Nephron (organoid): Measurements from ENCODE around the gene STMN1.

ENCODE experiments used
- H3K27ac Mint-ChIP-seq, 3 experiments: 2 replicates each; pipeline ENCODE4 v1.8.0; 2020; ENCODE audit warnings: mixed read lengths in 3 of 3, mild to moderate bottlenecking in 2 of 3, moderate library complexity in 1 of 3
- H3K27me3 Mint-ChIP-seq: 2 replicates; pipeline ENCODE4 v1.8.0; 2021; ENCODE audit warnings: low read depth, mild to moderate bottlenecking, moderate library complexity, mixed read lengths
- H3K36me3 Mint-ChIP-seq: 2 replicates; pipeline ENCODE4 v1.8.0; 2020; ENCODE audit warnings: low read depth, mixed read lengths
- H3K4me1 Mint-ChIP-seq: 2 replicates; pipeline ENCODE4 v1.8.0; 2020; ENCODE audit warnings: mixed read lengths
- H3K4me3 Mint-ChIP-seq, 3 experiments: 2 replicates each; pipeline ENCODE4 v1.8.0; 2020; ENCODE audit warnings: mild to moderate bottlenecking in 3 of 3, mixed read lengths in 3 of 3, moderate library complexity in 2 of 3
- H3K9me3 Mint-ChIP-seq: 2 replicates; pipeline ENCODE4 v1.8.0; 2020; ENCODE audit warnings: mixed read lengths
- TF ChIP-seq, protein P1 (sequence below), 3 experiments: fragments of 200-600 bp; sonication (generic); IDR thresholded peaks; one replicate each; pipeline ENCODE4 v1.5.0; 2021; ENCODE audit warnings: antibody characterized with exemption in 3 of 3; ENCODE audit not compliant: unreplicated experiment in 3 of 3

STMN1 gene

GRCh38 chr1:25932321-25932720, 26.1 kb upstream of the STMN1 start:
- H3K4me1 Mint-ChIP-seq, result peaks cover 35% of the 10 kb centered on the region
- H3K4me3 Mint-ChIP-seq, result no peak overlapping the region
- no peak overlapping the region for H3K27ac Mint-ChIP-seq
- no peaks in the 10 kb centered on the region for H3K36me3 Mint-ChIP-seq
- no peaks in the 10 kb centered on the region for H3K9me3 Mint-ChIP-seq
- H3K27me3 Mint-ChIP-seq, result peaks cover 44% of the 10 kb centered on the region
- TF ChIP-seq, protein P1, sequence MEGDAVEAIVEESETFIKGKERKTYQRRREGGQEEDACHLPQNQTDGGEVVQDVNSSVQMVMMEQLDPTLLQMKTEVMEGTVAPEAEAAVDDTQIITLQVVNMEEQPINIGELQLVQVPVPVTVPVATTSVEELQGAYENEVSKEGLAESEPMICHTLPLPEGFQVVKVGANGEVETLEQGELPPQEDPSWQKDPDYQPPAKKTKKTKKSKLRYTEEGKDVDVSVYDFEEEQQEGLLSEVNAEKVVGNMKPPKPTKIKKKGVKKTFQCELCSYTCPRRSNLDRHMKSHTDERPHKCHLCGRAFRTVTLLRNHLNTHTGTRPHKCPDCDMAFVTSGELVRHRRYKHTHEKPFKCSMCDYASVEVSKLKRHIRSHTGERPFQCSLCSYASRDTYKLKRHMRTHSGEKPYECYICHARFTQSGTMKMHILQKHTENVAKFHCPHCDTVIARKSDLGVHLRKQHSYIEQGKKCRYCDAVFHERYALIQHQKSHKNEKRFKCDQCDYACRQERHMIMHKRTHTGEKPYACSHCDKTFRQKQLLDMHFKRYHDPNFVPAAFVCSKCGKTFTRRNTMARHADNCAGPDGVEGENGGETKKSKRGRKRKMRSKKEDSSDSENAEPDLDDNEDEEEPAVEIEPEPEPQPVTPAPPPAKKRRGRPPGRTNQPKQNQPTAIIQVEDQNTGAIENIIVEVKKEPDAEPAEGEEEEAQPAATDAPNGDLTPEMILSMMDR (IDR thresholded peaks at IDR 0.05; ENCODE audit: unreplicated experiment in 3 of 3), result no peak

DNA sequence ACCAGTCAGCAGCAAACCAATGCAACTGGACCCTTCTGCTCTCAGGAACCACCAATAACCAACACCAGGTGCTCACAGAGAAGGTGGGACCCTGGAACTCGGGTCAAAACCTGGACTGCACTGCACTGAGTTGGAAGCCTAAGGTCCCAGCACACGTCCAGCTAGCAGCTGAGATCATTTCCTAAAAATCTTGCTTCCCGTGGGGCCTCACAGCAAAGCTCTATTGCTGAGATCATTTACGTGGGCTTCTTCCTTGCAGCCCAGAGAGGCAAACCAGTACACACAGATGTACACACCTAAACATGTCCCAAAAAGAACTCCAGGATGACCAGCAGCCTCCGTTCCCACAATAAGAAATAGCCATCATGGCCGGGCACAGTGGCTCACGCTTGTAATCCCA, 22.8 kb upstream of the STMN1 start:
- Mint-ChIP-seq H3K9me3 (no peaks in the 10 kb centered on the region), H3K27me3 (peaks cover 58% of the 10 kb centered on the region), H3K4me1 (peaks cover 45% of the 10 kb centered on the region), H3K36me3 (no peaks in the 10 kb centered on the region), H3K4me3 (no peak overlapping the region), H3K27ac (peak overlapping the region in 1 of 3 experiments; percentile 28)
- TF ChIP-seq, protein P1 (IDR thresholded peaks at IDR 0.05; ENCODE audit: unreplicated experiment in 3 of 3), result no peak

- Mint-ChIP-seq H3K9me3 (no peaks in the 10 kb centered on the region), H3K27ac (peak overlapping the region in 2 of 3 experiments; percentile 39 to 78), H3K4me3 (no peak overlapping the region), H3K27me3 (peaks cover 62% of the 10 kb centered on the region), H3K4me1 (peaks cover 42% of the 10 kb centered on the region), H3K36me3 (no peaks in the 10 kb centered on the region)
- TF ChIP-seq, protein P1 (IDR thresholded peaks at IDR 0.05; ENCODE audit: unreplicated experiment in 3 of 3), result no peak
Measured at GRCh38 chr1:25927521-25928265, 21.5 kb upstream of the STMN1 start.

DNA sequence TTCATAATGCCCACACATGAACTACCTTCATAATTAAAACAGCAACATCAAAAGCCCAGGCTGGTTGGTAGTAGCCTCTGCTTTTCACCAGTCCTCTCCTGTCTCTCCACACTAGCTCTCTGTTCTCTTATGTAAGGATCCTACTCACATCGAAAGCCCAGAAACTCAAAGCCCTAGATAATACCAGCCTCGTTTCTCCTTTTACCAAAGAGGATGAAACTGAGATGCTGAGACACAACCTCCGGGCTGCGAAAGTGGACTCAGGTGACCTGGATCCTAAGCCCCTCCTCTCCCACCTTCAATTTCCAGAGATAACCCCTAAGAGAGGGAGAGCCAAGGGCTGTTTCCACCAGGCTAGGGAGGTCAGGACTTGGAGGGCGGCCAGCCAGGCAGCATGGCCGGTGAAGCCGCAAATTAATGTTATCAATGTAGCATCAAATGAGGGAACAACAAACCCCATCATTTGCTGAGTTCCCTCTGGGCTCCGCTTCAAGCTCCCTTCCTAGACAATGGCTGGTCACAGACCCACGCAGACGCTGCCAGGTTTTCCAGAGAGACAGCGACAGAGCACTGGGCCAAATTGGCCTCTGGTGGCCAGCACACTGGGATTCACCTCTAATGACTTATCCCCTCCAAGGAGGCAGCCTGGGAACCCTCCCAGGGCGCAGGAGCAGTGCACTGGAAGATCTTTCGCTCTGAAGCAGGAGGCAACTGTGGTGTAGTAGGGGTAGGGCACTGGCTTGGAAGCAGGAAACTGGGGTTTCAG, 20.7 kb upstream of the STMN1 start:
- TF ChIP-seq, protein P1 (IDR thresholded peaks at IDR 0.05; ENCODE audit: unreplicated experiment in 3 of 3), result no peak
- Mint-ChIP-seq H3K27ac (peak overlapping the region in 2 of 3 experiments; percentile 38 to 78), H3K4me1 (peaks cover 43% of the 10 kb centered on the region), H3K4me3 (no peak overlapping the region), H3K27me3 (peaks cover 64% of the 10 kb centered on the region), H3K36me3 (no peaks in the 10 kb centered on the region), H3K9me3 (no peaks in the 10 kb centered on the region)

DNA sequence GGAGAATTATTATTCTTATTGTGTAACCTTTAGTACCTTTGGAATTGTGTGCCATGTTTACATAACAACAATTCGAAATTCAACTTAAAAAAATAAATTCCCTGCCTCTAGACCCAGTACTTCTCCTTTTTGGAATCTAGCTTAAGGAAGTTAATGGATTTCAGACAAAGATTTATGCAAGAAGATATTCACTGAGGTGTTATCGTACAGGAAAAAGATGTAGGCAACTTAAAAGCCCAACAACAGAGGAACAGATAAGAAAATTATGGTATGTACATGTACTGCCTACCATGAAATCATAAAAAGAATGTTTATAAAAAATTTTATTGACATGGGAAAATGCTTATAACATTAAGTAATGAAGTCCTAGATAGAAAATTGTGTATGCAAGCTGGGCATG, 18.2 kb upstream of the STMN1 start:
- H3K27ac Mint-ChIP-seq, result peak overlapping the region in 2 of 3 experiments; percentile 20 to 89
- TF ChIP-seq, protein P1 (IDR thresholded peaks at IDR 0.05; ENCODE audit: unreplicated experiment in 3 of 3), result no peak
- H3K4me3 Mint-ChIP-seq, result no peak overlapping the region
- H3K27me3 Mint-ChIP-seq, result peaks cover 60% of the 10 kb centered on the region
- no peaks in the 10 kb centered on the region for H3K9me3 Mint-ChIP-seq
- peaks cover 46% of the 10 kb centered on the region for H3K4me1 Mint-ChIP-seq
- H3K36me3 Mint-ChIP-seq, result no peaks in the 10 kb centered on the region
